ENCODE measurements around the gene NPR2. TPM values are rescaled to one million over a fixed set of nuclear protein-coding genes. Genes with fewer than 3 reads are reported as not detected.

NPR2 gene
- total RNA-seq, 1 experiment from 2014 or later: 10.1 TPM

DNA sequence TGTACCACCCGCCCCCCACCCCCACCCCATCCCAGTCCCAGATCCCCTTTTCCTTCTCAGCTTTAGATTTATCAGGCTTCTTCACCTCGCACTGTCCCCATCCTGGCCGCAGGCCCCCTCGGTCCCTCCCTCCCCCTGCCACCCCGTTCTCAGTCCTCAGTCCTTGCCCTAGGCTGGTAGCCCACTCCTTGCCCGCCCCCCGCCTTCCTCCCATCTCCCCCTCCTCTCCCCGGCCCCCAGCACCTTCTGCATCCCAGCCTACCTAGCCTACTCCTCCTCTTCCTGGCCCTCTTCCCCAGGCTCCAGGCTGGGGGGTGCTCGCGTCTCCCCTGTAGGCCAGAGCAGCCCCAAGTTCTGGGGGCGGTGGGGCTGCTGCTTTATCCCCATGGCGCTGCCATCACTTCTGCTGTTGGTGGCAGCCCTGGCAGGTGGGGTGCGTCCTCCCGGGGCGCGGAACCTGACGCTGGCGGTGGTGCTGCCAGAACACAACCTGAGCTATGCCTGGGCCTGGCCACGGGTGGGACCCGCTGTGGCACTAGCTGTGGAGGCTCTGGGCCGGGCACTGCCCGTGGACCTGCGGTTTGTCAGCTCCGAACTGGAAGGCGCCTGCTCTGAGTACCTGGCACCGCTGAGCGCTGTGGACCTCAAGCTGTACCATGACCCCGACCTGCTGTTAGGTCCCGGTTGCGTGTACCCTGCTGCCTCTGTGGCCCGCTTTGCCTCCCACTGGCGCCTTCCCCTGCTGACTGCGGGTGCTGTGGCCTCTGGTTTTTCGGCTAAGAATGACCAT lies 828 bp downstream of the NPR2 start:
- DNase-seq (ENCODE audit: low spot score): no peak
- CTCF ChIA-PET: interaction anchor here (0.5 to 5.9 kb wide), 12 partner anchors 20 to 370 kb away, joined by 3 to 143 read pairs (median 6); partner anchors contain the start of genes HINT2, SPAAR and SPAG8
- no peaks in the 10 kb centered on the region for H3K9me3 Mint-ChIP-seq
- H3K4me3 Mint-ChIP-seq: peak overlapping the region; percentile 49
- ATAC-seq: no peak
- peaks cover 4% of the 10 kb centered on the region; the same call in 1 of the 2 replicates for H3K36me3 Mint-ChIP-seq
- TF ChIP-seq ZNF263 (CRISPR knock-in tag; IDR thresholded peaks at IDR 0.05; ENCODE audit: low read depth): no peak
- TF ChIP-seq FOXP1 (CRISPR knock-in tag; IDR thresholded peaks at IDR 0.05; ENCODE audit: borderline replicate concordance): peak; percentile 44; the same call in 1 of the 2 replicates
- H3K27me3 Mint-ChIP-seq (ENCODE audit: low read depth): peaks cover 3% of the 10 kb centered on the region; the same call in 1 of the 2 replicates
- peaks cover 14% of the 10 kb centered on the region for H3K4me1 Mint-ChIP-seq
- no peak overlapping the region for H3K27ac Mint-ChIP-seq
- POLR2A ChIA-PET: interaction anchor here (0.6 to 1.0 kb wide), 3 partner anchors 20 to 187 kb away, joined by 3 to 4 read pairs (median 4); partner anchors contain the start of genes SPAG8 and TESK1

DNA sequence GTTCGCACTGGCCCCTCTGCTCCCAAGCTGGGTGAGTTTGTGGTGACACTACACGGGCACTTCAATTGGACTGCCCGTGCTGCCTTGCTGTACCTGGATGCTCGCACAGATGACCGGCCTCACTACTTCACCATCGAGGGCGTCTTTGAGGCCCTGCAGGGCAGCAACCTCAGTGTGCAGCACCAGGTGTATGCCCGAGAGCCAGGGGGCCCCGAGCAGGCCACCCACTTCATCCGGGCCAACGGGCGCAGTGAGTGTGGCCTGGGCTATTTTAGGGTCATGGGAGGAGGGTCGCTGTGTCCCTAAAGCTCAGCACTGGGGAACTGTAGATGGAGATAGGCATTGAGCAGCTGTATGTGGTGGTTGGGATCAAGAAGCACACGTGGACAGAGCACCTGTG lies 1.4 kb downstream of the NPR2 start:
- TF ChIP-seq MYBL2 (CRISPR knock-in tag; IDR thresholded peaks at IDR 0.05): peak; percentile 46; the same call in 1 of the 2 replicates
- 0 out of 2 replicates have a peak, but pooled peaks have one; percentile 11 for TF ChIP-seq FOXP1 (CRISPR knock-in tag; IDR thresholded peaks at IDR 0.05; ENCODE audit: borderline replicate concordance)
- TF ChIP-seq, protein P1, sequence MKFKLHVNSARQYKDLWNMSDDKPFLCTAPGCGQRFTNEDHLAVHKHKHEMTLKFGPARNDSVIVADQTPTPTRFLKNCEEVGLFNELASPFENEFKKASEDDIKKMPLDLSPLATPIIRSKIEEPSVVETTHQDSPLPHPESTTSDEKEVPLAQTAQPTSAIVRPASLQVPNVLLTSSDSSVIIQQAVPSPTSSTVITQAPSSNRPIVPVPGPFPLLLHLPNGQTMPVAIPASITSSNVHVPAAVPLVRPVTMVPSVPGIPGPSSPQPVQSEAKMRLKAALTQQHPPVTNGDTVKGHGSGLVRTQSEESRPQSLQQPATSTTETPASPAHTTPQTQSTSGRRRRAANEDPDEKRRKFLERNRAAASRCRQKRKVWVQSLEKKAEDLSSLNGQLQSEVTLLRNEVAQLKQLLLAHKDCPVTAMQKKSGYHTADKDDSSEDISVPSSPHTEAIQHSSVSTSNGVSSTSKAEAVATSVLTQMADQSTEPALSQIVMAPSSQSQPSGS (CRISPR knock-in tag; IDR thresholded peaks at IDR 0.05; ENCODE audit: borderline replicate concordance, low read depth): no peak
- ATAC-seq: no peak
- no peak overlapping the region for H3K27ac Mint-ChIP-seq
- no peak for DNase-seq (ENCODE audit: low spot score)
- peaks cover 3% of the 10 kb centered on the region; the same call in 1 of the 2 replicates for H3K27me3 Mint-ChIP-seq (ENCODE audit: low read depth)
- peaks cover 14% of the 10 kb centered on the region for H3K4me1 Mint-ChIP-seq
- H3K9me3 Mint-ChIP-seq: no peaks in the 10 kb centered on the region
- POLR2A ChIA-PET: interaction anchor here (1.0 kb wide), 1 partner anchor 19 kb away, joined by 4 read pairs; the partner anchor contains the start of gene SPAG8
- peak overlapping the region; percentile 38 for H3K4me3 Mint-ChIP-seq
- CTCF ChIA-PET: interaction anchor here (1.3 to 5.9 kb wide), 5 partner anchors 19 to 111 kb away, joined by 3 to 143 read pairs (median 12); partner anchors contain the start of genes HINT2 and SPAG8
- H3K36me3 Mint-ChIP-seq: peaks cover under 1% of the 10 kb centered on the region; the same call in 1 of the 2 replicates

DNA sequence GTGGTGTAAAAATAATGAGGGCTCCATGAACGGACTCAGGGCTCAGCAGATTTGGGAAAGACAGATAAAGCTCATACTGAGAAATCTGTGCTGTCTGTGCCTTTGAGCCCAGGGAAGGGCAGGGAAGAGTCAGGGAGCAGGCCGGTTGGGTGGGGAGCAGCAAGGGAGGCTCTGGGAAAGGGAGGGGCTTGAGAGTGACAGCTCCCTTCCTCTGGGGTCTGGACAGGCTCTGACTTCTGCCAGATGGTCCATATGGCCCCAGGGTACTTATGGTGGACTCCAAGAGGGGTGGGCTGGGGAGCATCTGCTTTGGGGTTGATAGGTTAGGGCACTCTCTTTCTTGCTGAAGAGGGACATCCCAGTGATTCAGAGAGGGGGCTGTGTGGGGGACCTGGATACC lies 2.1 kb downstream of the NPR2 start:
- Mint-ChIP-seq H3K27ac (0 out of 2 replicates have a peak overlapping the region, but pooled peaks have one; percentile 48), H3K36me3 (no peaks in the 10 kb centered on the region), H3K27me3 (ENCODE audit: low read depth) (peaks cover 3% of the 10 kb centered on the region; the same call in 1 of the 2 replicates), H3K4me1 (peaks cover 14% of the 10 kb centered on the region), H3K4me3 (no peak overlapping the region), H3K9me3 (no peaks in the 10 kb centered on the region)
- ChIA-PET CTCF (interaction anchor here (2.8 to 5.9 kb wide), 2 partner anchors 19 to 110 kb away, joined by 12 to 143 read pairs; partner anchors contain the start of genes HINT2 and SPAG8), POLR2A (no interaction called here)
- no peak for DNase-seq (ENCODE audit: low spot score)
- no peak for TF ChIP-seq FOXK1 (CRISPR knock-in tag; IDR thresholded peaks at IDR 0.05)
- ATAC-seq: no peak

DNA sequence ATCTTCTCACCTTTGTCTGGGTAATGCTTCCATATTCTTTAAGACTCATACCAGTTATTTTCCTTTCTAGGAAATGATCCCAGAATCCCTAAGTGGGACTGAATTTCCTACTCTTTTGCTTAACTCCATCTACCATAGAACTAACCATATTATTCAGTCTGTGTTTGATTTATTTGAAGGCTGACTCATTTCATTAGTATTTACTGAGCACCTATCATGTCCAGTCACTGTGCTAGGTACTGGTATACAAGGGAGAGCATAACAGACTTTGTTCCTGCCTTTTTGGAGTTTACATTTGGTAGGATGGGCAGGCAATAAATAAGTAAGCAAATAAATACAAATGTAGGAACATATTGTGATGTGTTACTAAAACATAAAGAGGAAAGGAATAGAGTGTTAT lies 4.3 kb downstream of the NPR2 start:
- TF ChIP-seq JUN (CRISPR knock-in tag; IDR thresholded peaks at IDR 0.05) (no peak), IRF2 (CRISPR knock-in tag; IDR thresholded peaks at IDR 0.05; ENCODE audit: borderline replicate concordance, low read depth) (no peak), CREM (CRISPR knock-in tag; IDR thresholded peaks at IDR 0.05) (no peak), CREB1 (CRISPR knock-in tag; IDR thresholded peaks at IDR 0.05) (no peak), ZNF263 (CRISPR knock-in tag; IDR thresholded peaks at IDR 0.05; ENCODE audit: low read depth) (no peak), ESRRA (CRISPR knock-in tag; IDR thresholded peaks at IDR 0.05; ENCODE audit: borderline replicate concordance) (no peak), RORB (CRISPR knock-in tag; IDR thresholded peaks at IDR 0.05) (no peak)
- TF ChIP-seq, protein P1 (CRISPR knock-in tag; IDR thresholded peaks at IDR 0.05; ENCODE audit: borderline replicate concordance, low read depth): no peak
- TF ChIP-seq, protein P2, sequence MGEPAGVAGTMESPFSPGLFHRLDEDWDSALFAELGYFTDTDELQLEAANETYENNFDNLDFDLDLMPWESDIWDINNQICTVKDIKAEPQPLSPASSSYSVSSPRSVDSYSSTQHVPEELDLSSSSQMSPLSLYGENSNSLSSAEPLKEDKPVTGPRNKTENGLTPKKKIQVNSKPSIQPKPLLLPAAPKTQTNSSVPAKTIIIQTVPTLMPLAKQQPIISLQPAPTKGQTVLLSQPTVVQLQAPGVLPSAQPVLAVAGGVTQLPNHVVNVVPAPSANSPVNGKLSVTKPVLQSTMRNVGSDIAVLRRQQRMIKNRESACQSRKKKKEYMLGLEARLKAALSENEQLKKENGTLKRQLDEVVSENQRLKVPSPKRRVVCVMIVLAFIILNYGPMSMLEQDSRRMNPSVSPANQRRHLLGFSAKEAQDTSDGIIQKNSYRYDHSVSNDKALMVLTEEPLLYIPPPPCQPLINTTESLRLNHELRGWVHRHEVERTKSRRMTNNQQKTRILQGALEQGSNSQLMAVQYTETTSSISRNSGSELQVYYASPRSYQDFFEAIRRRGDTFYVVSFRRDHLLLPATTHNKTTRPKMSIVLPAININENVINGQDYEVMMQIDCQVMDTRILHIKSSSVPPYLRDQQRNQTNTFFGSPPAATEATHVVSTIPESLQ (CRISPR knock-in tag; IDR thresholded peaks at IDR 0.05): no peak
- TF ChIP-seq, protein P3, sequence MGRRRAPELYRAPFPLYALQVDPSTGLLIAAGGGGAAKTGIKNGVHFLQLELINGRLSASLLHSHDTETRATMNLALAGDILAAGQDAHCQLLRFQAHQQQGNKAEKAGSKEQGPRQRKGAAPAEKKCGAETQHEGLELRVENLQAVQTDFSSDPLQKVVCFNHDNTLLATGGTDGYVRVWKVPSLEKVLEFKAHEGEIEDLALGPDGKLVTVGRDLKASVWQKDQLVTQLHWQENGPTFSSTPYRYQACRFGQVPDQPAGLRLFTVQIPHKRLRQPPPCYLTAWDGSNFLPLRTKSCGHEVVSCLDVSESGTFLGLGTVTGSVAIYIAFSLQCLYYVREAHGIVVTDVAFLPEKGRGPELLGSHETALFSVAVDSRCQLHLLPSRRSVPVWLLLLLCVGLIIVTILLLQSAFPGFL (CRISPR knock-in tag; IDR thresholded peaks at IDR 0.05; ENCODE audit: borderline replicate concordance): no peak
- TF ChIP-seq, protein P4, sequence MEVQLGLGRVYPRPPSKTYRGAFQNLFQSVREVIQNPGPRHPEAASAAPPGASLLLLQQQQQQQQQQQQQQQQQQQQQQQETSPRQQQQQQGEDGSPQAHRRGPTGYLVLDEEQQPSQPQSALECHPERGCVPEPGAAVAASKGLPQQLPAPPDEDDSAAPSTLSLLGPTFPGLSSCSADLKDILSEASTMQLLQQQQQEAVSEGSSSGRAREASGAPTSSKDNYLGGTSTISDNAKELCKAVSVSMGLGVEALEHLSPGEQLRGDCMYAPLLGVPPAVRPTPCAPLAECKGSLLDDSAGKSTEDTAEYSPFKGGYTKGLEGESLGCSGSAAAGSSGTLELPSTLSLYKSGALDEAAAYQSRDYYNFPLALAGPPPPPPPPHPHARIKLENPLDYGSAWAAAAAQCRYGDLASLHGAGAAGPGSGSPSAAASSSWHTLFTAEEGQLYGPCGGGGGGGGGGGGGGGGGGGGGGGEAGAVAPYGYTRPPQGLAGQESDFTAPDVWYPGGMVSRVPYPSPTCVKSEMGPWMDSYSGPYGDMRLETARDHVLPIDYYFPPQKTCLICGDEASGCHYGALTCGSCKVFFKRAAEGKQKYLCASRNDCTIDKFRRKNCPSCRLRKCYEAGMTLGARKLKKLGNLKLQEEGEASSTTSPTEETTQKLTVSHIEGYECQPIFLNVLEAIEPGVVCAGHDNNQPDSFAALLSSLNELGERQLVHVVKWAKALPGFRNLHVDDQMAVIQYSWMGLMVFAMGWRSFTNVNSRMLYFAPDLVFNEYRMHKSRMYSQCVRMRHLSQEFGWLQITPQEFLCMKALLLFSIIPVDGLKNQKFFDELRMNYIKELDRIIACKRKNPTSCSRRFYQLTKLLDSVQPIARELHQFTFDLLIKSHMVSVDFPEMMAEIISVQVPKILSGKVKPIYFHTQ (CRISPR knock-in tag; IDR thresholded peaks at IDR 0.05): no peak
- DNase-seq (ENCODE audit: low spot score) (no peak), ATAC-seq (no peak)
- ChIA-PET POLR2A (no interaction called here), CTCF (interaction anchor here (1.3 kb wide), 1 partner anchor 20 kb away, joined by 3 read pairs; no protein-coding TSS in a partner anchor)
- H3K9me3 Mint-ChIP-seq: no peaks in the 10 kb centered on the region
- no peak overlapping the region for H3K27ac Mint-ChIP-seq
- no peaks in the 10 kb centered on the region for H3K36me3 Mint-ChIP-seq
- no peak overlapping the region for H3K4me3 Mint-ChIP-seq
- no peaks in the 10 kb centered on the region for H3K27me3 Mint-ChIP-seq (ENCODE audit: low read depth)
- peaks cover 6% of the 10 kb centered on the region for H3K4me1 Mint-ChIP-seq

Data from WTC11 (cell line).